ENCODE results near the gene TAS1R3. TPM values are rescaled to one million over a fixed set of nuclear protein-coding genes. Genes with fewer than 3 reads are reported as not detected.

The TAS1R3 gene
- total and polyA plus RNA-seq, 2 experiments from 2014 or later = 0.14 TPM; not detected in 1

DNA sequence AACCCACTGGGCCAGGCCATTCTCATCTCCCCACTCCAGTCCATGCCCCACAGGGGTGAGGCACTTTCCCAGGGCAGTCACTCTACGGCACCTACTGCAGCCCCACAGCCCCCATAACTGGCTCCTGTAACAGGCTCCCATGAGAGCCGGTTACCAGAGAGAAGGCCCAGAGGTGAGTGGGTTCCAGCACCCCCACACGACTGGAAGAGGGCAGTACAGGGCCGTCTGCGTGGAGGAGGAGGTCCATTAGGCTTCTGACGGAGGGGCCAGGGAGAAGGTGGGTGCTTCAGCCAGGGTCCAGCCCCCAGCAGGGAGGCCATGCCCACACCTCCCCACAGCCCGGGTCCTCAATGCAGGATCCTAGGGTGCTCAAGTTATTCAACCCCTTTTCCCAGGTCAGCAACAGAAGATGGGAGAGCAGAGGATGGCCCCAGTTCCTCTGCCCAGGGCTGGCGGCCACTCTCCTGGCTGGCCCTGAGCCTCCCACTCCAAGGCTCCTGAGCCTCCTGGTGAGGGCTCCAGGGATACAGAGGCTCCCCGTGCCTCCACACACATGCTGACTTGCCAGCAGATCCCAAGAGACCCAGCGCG is 24.9 kb upstream of the TAS1R3 start:
- Histone ChIP-seq H3K27ac (ENCODE audit: low read depth) (no peak overlapping the region), H3K4me3 (peak overlapping the region; percentile 90; the same call in 1 of the 2 replicates), H3K9me2 (ENCODE audit: insufficient read depth) (no peaks in the 10 kb centered on the region), H3K79me2 (replicated peaks; ENCODE audit: insufficient read depth) (peaks cover 5% of the 10 kb centered on the region; the same call in 1 of the 2 replicates), H2AFZ (no peak overlapping the region), H3K36me3 (ENCODE audit: insufficient read depth) (no peaks in the 10 kb centered on the region), H3K4me1 (ENCODE audit: insufficient read depth) (peaks cover 7% of the 10 kb centered on the region; the same call in 1 of the 2 replicates), H3K4me2 (peak overlapping the region; percentile 87; the same call in 1 of the 2 replicates), H4K20me1 (replicated peaks; ENCODE audit: insufficient read depth) (no peaks in the 10 kb centered on the region), H3K27me3 (ENCODE audit: insufficient read depth) (no peaks in the 10 kb centered on the region), H3F3A (replicated peaks; ENCODE audit: low read depth) (peaks cover 4% of the 10 kb centered on the region; the same call in 1 of the 2 replicates)
- H3K4me3 Mint-ChIP-seq = peak overlapping the region; percentile 80
- ATAC-seq (peak; percentile 5), DNase-seq (ENCODE audit: low spot score) (peak; percentile 60)
- H3K36me3 Mint-ChIP-seq (ENCODE audit: low read depth) = peaks cover 6% of the 10 kb centered on the region
- no peaks in the 10 kb centered on the region for H3K9me3 Mint-ChIP-seq
- H3K4me1 Mint-ChIP-seq = peaks cover 20% of the 10 kb centered on the region; the same call in 2 of the 3 replicates
- TF ChIP-seq EZH2 (IDR thresholded peaks at IDR 0.05; ENCODE audit: low read depth, unreplicated experiment) (no peak), CREB1 (CRISPR knock-in tag; IDR thresholded peaks at IDR 0.05; ENCODE audit: low read depth) (no peak), ZNF114 (CRISPR knock-in tag; IDR thresholded peaks at IDR 0.05) (no peak), NANOG (IDR thresholded peaks at IDR 0.05; ENCODE audit: borderline replicate concordance) (no peak)
- TF ChIP-seq, protein P1, sequence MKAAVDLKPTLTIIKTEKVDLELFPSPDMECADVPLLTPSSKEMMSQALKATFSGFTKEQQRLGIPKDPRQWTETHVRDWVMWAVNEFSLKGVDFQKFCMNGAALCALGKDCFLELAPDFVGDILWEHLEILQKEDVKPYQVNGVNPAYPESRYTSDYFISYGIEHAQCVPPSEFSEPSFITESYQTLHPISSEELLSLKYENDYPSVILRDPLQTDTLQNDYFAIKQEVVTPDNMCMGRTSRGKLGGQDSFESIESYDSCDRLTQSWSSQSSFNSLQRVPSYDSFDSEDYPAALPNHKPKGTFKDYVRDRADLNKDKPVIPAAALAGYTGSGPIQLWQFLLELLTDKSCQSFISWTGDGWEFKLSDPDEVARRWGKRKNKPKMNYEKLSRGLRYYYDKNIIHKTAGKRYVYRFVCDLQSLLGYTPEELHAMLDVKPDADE (IDR thresholded peaks at IDR 0.05) = no peak
- TF ChIP-seq, protein P2, sequence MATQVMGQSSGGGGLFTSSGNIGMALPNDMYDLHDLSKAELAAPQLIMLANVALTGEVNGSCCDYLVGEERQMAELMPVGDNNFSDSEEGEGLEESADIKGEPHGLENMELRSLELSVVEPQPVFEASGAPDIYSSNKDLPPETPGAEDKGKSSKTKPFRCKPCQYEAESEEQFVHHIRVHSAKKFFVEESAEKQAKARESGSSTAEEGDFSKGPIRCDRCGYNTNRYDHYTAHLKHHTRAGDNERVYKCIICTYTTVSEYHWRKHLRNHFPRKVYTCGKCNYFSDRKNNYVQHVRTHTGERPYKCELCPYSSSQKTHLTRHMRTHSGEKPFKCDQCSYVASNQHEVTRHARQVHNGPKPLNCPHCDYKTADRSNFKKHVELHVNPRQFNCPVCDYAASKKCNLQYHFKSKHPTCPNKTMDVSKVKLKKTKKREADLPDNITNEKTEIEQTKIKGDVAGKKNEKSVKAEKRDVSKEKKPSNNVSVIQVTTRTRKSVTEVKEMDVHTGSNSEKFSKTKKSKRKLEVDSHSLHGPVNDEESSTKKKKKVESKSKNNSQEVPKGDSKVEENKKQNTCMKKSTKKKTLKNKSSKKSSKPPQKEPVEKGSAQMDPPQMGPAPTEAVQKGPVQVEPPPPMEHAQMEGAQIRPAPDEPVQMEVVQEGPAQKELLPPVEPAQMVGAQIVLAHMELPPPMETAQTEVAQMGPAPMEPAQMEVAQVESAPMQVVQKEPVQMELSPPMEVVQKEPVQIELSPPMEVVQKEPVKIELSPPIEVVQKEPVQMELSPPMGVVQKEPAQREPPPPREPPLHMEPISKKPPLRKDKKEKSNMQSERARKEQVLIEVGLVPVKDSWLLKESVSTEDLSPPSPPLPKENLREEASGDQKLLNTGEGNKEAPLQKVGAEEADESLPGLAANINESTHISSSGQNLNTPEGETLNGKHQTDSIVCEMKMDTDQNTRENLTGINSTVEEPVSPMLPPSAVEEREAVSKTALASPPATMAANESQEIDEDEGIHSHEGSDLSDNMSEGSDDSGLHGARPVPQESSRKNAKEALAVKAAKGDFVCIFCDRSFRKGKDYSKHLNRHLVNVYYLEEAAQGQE (IDR thresholded peaks at IDR 0.05; ENCODE audit: unreplicated experiment) = no peak
- TF ChIP-seq, protein P3, sequence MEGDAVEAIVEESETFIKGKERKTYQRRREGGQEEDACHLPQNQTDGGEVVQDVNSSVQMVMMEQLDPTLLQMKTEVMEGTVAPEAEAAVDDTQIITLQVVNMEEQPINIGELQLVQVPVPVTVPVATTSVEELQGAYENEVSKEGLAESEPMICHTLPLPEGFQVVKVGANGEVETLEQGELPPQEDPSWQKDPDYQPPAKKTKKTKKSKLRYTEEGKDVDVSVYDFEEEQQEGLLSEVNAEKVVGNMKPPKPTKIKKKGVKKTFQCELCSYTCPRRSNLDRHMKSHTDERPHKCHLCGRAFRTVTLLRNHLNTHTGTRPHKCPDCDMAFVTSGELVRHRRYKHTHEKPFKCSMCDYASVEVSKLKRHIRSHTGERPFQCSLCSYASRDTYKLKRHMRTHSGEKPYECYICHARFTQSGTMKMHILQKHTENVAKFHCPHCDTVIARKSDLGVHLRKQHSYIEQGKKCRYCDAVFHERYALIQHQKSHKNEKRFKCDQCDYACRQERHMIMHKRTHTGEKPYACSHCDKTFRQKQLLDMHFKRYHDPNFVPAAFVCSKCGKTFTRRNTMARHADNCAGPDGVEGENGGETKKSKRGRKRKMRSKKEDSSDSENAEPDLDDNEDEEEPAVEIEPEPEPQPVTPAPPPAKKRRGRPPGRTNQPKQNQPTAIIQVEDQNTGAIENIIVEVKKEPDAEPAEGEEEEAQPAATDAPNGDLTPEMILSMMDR (conservative IDR thresholded peaks at IDR 0.05; ENCODE audit: low read depth in 2 of 2) = peak; percentile 28 to 49
- TF ChIP-seq, protein P4, sequence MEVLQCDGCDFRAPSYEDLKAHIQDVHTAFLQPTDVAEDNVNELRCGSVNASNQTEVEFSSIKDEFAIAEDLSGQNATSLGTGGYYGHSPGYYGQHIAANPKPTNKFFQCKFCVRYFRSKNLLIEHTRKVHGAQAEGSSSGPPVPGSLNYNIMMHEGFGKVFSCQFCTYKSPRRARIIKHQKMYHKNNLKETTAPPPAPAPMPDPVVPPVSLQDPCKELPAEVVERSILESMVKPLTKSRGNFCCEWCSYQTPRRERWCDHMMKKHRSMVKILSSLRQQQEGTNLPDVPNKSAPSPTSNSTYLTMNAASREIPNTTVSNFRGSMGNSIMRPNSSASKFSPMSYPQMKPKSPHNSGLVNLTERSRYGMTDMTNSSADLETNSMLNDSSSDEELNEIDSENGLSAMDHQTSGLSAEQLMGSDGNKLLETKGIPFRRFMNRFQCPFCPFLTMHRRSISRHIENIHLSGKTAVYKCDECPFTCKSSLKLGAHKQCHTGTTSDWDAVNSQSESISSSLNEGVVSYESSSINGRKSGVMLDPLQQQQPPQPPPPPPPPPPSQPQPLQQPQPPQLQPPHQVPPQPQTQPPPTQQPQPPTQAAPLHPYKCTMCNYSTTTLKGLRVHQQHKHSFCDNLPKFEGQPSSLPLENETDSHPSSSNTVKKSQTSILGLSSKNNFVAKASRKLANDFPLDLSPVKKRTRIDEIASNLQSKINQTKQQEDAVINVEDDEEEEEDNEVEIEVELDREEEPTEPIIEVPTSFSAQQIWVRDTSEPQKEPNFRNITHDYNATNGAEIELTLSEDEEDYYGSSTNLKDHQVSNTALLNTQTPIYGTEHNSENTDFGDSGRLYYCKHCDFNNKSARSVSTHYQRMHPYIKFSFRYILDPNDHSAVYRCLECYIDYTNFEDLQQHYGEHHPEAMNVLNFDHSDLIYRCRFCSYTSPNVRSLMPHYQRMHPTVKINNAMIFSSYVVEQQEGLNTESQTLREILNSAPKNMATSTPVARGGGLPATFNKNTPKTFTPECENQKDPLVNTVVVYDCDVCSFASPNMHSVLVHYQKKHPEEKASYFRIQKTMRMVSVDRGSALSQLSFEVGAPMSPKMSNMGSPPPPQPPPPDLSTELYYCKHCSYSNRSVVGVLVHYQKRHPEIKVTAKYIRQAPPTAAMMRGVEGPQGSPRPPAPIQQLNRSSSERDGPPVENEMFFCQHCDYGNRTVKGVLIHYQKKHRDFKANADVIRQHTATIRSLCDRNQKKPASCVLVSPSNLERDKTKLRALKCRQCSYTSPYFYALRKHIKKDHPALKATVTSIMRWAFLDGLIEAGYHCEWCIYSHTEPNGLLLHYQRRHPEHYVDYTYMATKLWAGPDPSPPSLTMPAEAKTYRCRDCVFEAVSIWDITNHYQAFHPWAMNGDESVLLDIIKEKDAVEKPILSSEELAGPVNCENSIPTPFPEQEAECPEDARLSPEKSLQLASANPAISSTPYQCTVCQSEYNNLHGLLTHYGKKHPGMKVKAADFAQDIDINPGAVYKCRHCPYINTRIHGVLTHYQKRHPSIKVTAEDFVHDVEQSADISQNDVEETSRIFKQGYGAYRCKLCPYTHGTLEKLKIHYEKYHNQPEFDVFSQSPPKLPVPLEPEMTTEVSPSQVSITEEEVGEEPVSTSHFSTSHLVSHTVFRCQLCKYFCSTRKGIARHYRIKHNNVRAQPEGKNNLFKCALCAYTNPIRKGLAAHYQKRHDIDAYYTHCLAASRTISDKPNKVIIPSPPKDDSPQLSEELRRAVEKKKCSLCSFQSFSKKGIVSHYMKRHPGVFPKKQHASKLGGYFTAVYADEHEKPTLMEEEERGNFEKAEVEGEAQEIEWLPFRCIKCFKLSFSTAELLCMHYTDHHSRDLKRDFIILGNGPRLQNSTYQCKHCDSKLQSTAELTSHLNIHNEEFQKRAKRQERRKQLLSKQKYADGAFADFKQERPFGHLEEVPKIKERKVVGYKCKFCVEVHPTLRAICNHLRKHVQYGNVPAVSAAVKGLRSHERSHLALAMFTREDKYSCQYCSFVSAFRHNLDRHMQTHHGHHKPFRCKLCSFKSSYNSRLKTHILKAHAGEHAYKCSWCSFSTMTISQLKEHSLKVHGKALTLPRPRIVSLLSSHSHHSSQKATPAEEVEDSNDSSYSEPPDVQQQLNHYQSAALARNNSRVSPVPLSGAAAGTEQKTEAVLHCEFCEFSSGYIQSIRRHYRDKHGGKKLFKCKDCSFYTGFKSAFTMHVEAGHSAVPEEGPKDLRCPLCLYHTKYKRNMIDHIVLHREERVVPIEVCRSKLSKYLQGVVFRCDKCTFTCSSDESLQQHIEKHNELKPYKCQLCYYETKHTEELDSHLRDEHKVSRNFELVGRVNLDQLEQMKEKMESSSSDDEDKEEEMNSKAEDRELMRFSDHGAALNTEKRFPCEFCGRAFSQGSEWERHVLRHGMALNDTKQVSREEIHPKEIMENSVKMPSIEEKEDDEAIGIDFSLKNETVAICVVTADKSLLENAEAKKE (CRISPR knock-in tag; IDR thresholded peaks at IDR 0.05) = no peak
- peaks cover 20% of the 10 kb centered on the region for H3K27me3 Mint-ChIP-seq (ENCODE audit: insufficient read depth, low read depth, poor library complexity)
- H3K27ac Mint-ChIP-seq = peak overlapping the region; percentile 80
